H1 (cell line): Measurements from ENCODE around the gene MAP4K4. TPM values are rescaled to one million over a fixed set of nuclear protein-coding genes. Genes with fewer than 3 reads are reported as not detected.

ENCODE experiments used
- ASH2L ChIP-seq: fragments of 200-600, 300-600 bp; sonication (generic); IDR thresholded peaks from one replicate; pipeline ENCODE4 v1.7.1; 2017; ENCODE audit warnings: low read length
- BRCA1 ChIP-seq: IDR thresholded peaks from 2 replicates; pipeline ENCODE4 v1.6.1; 2012; ENCODE audit warnings: low read depth, low read length, improper control_type of control experiment
- CBX5 ChIP-seq: fragments of 300-800, 300-1000 bp; sonication (generic); IDR thresholded peaks from 2 replicates; pipeline ENCODE4 v1.7.1; 2016; ENCODE audit warnings: antibody characterized with exemption, low read length, low read depth
- CHD1 ChIP-seq: IDR thresholded peaks from 2 replicates; pipeline ENCODE4 v1.6.1; 2012; ENCODE audit warnings: low read depth, low read length, improper control_type of control experiment
- CHD2 ChIP-seq: IDR thresholded peaks from 2 replicates; pipeline ENCODE4 v1.6.1; 2012; ENCODE audit warnings: low read length, improper control_type of control experiment
- CTBP2 ChIP-seq: IDR thresholded peaks from 2 replicates; pipeline ENCODE4 v1.7.0; 2011; ENCODE audit warnings: borderline replicate concordance, mild to moderate bottlenecking, moderate library complexity, mixed read lengths, low read length; ENCODE audit not compliant: insufficient read depth, insufficient read length
- EGR1 ChIP-seq: IDR thresholded peaks from 2 replicates; pipeline ENCODE4 v1.6.1; 2011; ENCODE audit warnings: low read depth, low read length, borderline replicate concordance
- FOSL1 ChIP-seq: IDR thresholded peaks from 2 replicates; pipeline ENCODE4 v1.6.1; 2011; ENCODE audit warnings: mild to moderate bottlenecking, low read depth, low read length, moderate library complexity; ENCODE audit not compliant: insufficient read depth
- GTF2F1 ChIP-seq: IDR thresholded peaks from 2 replicates; pipeline ENCODE4 v1.6.1; 2012; ENCODE audit warnings: low read depth, low read length, improper control_type of control experiment, borderline replicate concordance
- HDAC6 ChIP-seq: IDR thresholded peaks from one replicate; pipeline ENCODE4 v1.7.1; 2012; ENCODE audit warnings: low read depth, mild to moderate bottlenecking, inconsistent platforms, low read length, moderate library complexity
- KDM4A ChIP-seq: IDR thresholded peaks from one replicate; pipeline ENCODE4 v1.7.1; 2012; ENCODE audit warnings: low read depth, mild to moderate bottlenecking, moderate library complexity, low read length, inconsistent platforms; ENCODE audit not compliant: severe bottlenecking
- MAX ChIP-seq: IDR thresholded peaks from 2 replicates; pipeline ENCODE4 v1.6.1; 2012; ENCODE audit warnings: inconsistent platforms
- PHF8 ChIP-seq: fragments of 200-600 bp; sonication (generic); conservative IDR thresholded peaks from 2 replicates; pipeline ENCODE4 v1.7.1; 2012; ENCODE audit warnings: low read depth, mild to moderate bottlenecking, inconsistent platforms, low read length, moderate library complexity
- POLR2A ChIP-seq, 2 experiments: IDR thresholded peaks; 1 replicate in 1 of 2; 2 replicates in 1 of 2; pipeline ENCODE4 v1.6.1; 2011; ENCODE audit warnings: low read depth in 2 of 2, low read length in 2 of 2, mild to moderate bottlenecking in 2 of 2; ENCODE audit errors: control extremely low read depth in 1 of 2
- POU5F1 ChIP-seq: IDR thresholded peaks from 2 replicates; pipeline ENCODE4 v1.6.1; 2011; ENCODE audit warnings: low read depth, mild to moderate bottlenecking, low read length, moderate library complexity
- RBBP5 ChIP-seq: IDR thresholded peaks from 2 replicates; pipeline ENCODE4 v1.7.1; 2012; ENCODE audit warnings: low read depth, mild to moderate bottlenecking, inconsistent platforms, low read length, moderate library complexity, borderline replicate concordance
- RXRA ChIP-seq: IDR thresholded peaks from 2 replicates; pipeline ENCODE4 v1.6.1; 2011; ENCODE audit warnings: low read depth, mild to moderate bottlenecking, low read length, moderate library complexity; ENCODE audit not compliant: insufficient read depth
- SIN3A ChIP-seq, 2 experiments: IDR thresholded peaks in 1 of 2; conservative IDR thresholded peaks in 1 of 2; 2 replicates each; pipeline ENCODE4 v1.6.1; 2011 to 2012; ENCODE audit warnings: low read length in 2 of 2, improper control_type of control experiment in 1 of 2, low read depth in 1 of 2, mild to moderate bottlenecking in 1 of 2
- SIRT6 ChIP-seq: IDR thresholded peaks from one replicate; pipeline ENCODE4 v1.7.1; 2012; ENCODE audit warnings: low read length, inconsistent platforms
- TAF7 ChIP-seq: optimal IDR thresholded peaks from 2 replicates; pipeline ENCODE3; 2011; ENCODE audit warnings: low read depth, mild to moderate bottlenecking, inconsistent platforms, low read length, moderate library complexity, borderline replicate concordance
- TEAD4 ChIP-seq: IDR thresholded peaks from 2 replicates; pipeline ENCODE4 v1.6.1; 2012; ENCODE audit warnings: low read depth, low read length, inconsistent platforms, mixed read lengths
- USF2 ChIP-seq: IDR thresholded peaks from 2 replicates; pipeline ENCODE4 v1.6.1; 2011; ENCODE audit warnings: low read length, improper control_type of control experiment
- YY1 ChIP-seq: IDR thresholded peaks from 2 replicates; pipeline ENCODE4 v1.6.1; 2011; ENCODE audit warnings: low read depth, mild to moderate bottlenecking, low read length
- ZNF274 ChIP-seq: IDR thresholded peaks from 2 replicates; pipeline ENCODE4 v1.7.0; 2012; ENCODE audit warnings: low read length, borderline replicate concordance; ENCODE audit errors: extremely low read depth
- polyA plus RNA-seq, 7 experiments: library from polyadenylated mRNA; depleted of rRNA in 3 of 7; stranded (reverse) in 5 of 7; unstranded in 2 of 7; fragments of >200 nt in 5 of 7; fragments of 200-250 nt in 2 of 7; gene quantifications; 1 replicate in 5 of 7; 2 replicates in 1 of 7; 4 replicates in 1 of 7; pipeline versions ENCODE4 v1.2.1 to v1.2.3, GENCODE V29; 2011 to 2013; ENCODE audit warnings: missing spikeins in 2 of 7, mixed read lengths in 2 of 7
- total RNA-seq: library from RNA; stranded (reverse); fragmentation: NEBNext Ultra II Directional; extraction: Animal tissue kit (Norgen Biotek cat#: 25700); gene quantifications from 2 replicates; pipeline ENCODE4 v1.2.1, GENCODE V29; 2021

Gene MAP4K4
- total and polyA plus RNA-seq, 2 of the 8 experiments (the other 6 are each of a cell fraction or from before 2014, with no cell fraction given), result 53.2 to 138 TPM

DNA sequence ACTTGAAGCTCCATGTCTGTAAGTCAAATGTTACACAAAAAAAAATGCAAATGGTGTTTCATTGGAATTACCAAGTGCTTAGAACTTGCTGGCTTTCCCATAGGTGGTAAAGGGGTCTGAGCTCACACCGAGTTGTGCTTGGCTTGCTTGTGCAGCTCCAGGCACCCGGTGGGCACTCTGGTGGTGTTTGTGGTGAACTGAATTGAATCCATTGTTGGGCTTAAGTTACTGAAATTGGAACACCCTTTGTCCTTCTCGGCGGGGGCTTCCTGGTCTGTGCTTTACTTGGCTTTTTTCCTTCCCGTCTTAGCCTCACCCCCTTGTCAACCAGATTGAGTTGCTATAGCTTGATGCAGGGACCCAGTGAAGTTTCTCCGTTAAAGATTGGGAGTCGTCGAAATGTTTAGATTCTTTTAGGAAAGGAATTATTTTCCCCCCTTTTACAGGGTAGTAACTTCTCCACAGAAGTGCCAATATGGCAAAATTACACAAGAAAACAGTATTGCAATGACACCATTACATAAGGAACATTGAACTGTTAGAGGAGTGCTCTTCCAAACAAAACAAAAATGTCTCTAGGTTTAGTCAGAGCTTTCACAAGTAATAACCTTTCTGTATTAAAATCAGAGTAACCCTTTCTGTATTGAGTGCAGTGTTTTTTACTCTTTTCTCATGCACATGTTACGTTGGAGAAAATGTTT lies 196.3 kb downstream of the MAP4K4 start (continued):
- TF ChIP-seq YY1 (peak; percentile 31; the same call in 1 of the 2 replicates), ZNF274 (no peak), KDM4A (no peak), USF2 (no peak), RBBP5 (no peak), HDAC6 (no peak), BRCA1 (no peak), SIN3A (conservative IDR thresholded peaks at IDR 0.05 in 1 of 2, IDR thresholded peaks at IDR 0.05 in 1 of 2; ENCODE audit: low read depth in 1 of 2, low read length in 2 of 2) (no peak), POLR2A (IDR thresholded peaks at IDR 0.05; ENCODE audit: control extremely low read depth in 1 of 2, low read depth in 2 of 2, low read length in 2 of 2) (no peak; a peak in 1 of 3 replicates), CHD2 (no peak), FOSL1 (no peak), EGR1 (0 out of 2 replicates have a peak, but pooled peaks have one; percentile 9), TEAD4 (no peak), CHD1 (no peak), POU5F1 (no peak), ASH2L (no peak), MAX (no peak), CBX5 (no peak), RXRA (no peak), SIRT6 (no peak), PHF8 (no peak), CTBP2 (peak; percentile 86), GTF2F1 (no peak), TAF7 (no peak)
